NCI-H2227 (cell line): Measurements from ENCODE around the gene ACOT8.
"Not testable (repeated sequence)": the region's sequence is repeated elsewhere in the genome, so short reads cannot be mapped to it uniquely, and the experiment has no call there.

Experiments used
- DNase-seq: peaks from one replicate; lab custom pipeline; 2025; ENCODE audit not compliant: unreplicated experiment; lab: John Stamatoyannopoulos, UW

Gene ACOT8

DNA sequence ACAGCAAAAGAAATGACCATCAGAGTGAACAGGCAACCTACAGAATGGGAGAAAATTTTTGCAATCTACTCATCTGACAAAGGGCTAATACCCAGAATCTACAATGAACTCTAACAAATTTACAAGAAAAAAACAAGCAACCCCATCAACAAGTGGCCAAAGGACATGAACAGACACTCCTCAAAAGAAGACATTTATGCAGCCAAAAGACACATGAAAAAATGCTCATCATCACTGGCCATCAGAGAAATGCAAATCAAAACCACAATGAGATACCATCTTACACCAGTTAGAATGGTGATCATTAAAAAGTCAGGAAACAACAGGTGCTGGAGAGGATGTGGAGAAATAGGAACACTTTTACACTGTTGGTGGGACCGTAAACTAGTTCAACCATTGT, 59.7 kb downstream of the ACOT8 start:
- DNase-seq: not testable (repeated sequence)

GRCh38 chr20:45796337-45797065, 60.7 kb downstream of the ACOT8 start:
- DNase-seq: no peak

DNA sequence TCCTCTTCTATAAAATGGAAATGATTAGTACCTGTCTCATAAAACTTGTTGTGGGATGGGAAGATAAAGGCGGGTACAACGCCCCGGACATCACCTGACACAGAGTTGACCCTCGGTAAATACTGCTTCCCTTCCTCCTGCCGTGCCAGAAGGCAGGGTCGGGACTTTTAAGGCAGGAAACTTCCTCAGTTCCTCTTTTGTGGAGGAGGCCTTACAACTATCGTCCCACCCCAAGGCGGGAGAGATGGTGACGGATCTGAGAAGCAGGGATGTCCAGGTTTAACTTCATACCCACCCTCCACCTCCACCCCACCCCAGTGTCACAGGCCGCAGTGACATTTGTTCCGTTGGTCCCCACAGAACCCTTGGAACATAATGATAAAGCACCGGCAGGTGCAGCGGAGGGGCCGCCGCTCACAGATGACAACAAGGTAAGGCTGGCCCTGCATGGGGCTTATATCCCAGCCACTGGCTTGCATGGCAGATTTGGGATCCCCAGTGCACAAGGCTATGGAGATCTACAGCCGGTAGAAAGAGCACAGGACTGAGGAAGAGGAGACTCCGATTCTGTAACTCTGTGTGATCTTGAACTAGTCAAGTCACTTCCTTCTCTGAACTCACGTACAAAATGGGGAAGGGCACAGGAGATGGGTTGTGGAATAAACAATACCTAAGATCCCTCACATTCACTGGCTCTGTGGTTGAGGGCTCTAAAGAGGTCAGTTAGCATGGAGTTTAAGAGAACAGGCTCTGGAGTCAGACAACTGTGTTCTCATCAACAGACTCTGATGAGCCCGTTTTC, 64.7 kb downstream of the ACOT8 start:
- no peak for DNase-seq
